Pancreas (tissue), 10 donors: ENCODE measurements around the gene PLEKHA4. TPM values are rescaled to one million over a fixed set of nuclear protein-coding genes. Genes with fewer than 3 reads are reported as not detected.
"Not testable (repeated sequence)": the region's sequence is repeated elsewhere in the genome, so short reads cannot be mapped to it uniquely, and the experiment has no call there.

Source experiments
- ATAC-seq, 4 donors: fragments of 200-7000 bp; cut with Tn5 transposase; one replicate each; pipeline versions ENCODE4 v1.8.0 to v1.9.1; 2020; ENCODE audit warnings: mild to moderate bottlenecking in 4 of 4, moderate library complexity in 4 of 4
- DNase-seq, 6 donors: peaks; one replicate each; pipeline ENCODE4 v3.0.0-alpha.2; 2020
- FAIRE-seq: peaks from 2 replicates; lab custom pipeline; 2012; peaks lifted over from hg19 to GRCh38; lab: Jason Lieb, UNC
- H3K27ac ChIP-seq, 4 donors: fragments of 200-600 bp; sonication (generic); 1 replicate in 3 of 4; 2 replicates in 1 of 4; pipeline versions ENCODE4 v1.5.0 to v1.8.0; 2020
- H3K27me3 ChIP-seq, 4 donors: fragments of 200-600 bp; one replicate each; pipeline ENCODE4 v1.8.0; 2021
- H3K36me3 ChIP-seq, 3 donors: fragments of 200-600 bp; sonication (generic) in 1 of 3; one replicate each; pipeline versions ENCODE4 v1.5.0 to v1.8.0; 2020 to 2021
- H3K4me1 ChIP-seq, 3 donors: fragments of 200-600 bp; one replicate each; pipeline ENCODE4 v1.8.0; 2021
- H3K4me3 ChIP-seq, 4 donors: fragments of 200-600 bp; sonication (generic) in 2 of 4; one replicate each; pipeline versions ENCODE4 v1.5.0 to v1.8.0; 2020 to 2021
- H3K9me3 ChIP-seq, 4 donors: fragments of 200-600 bp; one replicate each; pipeline ENCODE4 v1.8.0; 2021
- CTCF ChIP-seq, 4 donors: fragments of 200-600 bp; sonication (generic) in 3 of 4; IDR thresholded peaks; one replicate each; pipeline versions ENCODE4 v1.5.0 to v1.8.0; 2021; ENCODE audit warnings: antibody characterized with exemption in 4 of 4
- WGBS, 2 donors: extraction: QIAGEN DNeasy Blood & Tissue Kit; methylation state at CpG; one replicate each; pipeline ENCODE4 v1.1.7; 2013; 5-methylcytosine and 5-hydroxymethylcytosine counted together
- intact Hi-C, 3 donors: fragments of 100-400 bp; cut with DNase I; formaldehyde crosslinking; loops; one replicate each; pipeline versions ENCODE4 v1.11.1 to v1.14.2; 2022
- polyA plus RNA-seq, 2 donors: library from polyadenylated mRNA; stranded (reverse); fragments of 200-250 nt; gene quantifications; one replicate each; pipeline ENCODE4 v1.2.3, GENCODE V29; 2013
- total RNA-seq, 6 donors: library from RNA; stranded (reverse); fragmentation: NEBNext Ultra II Directional in 4 of 6; extraction: Animal tissue kit (Norgen Biotek cat#: 25700) in 4 of 6; gene quantifications; one replicate each; pipeline versions ENCODE4 v1.2.1 to v1.2.4, GENCODE V29; 2021 to 2023
- donor health status: healthy with polysubstance abuse.
- donor health status: DM: no; HTN: no; CAD: no; lungs with moderate emphysema.
- donor health status: DM: no; HTN: no; CAD: no.
- donor health status: control.
- donor health status: control.
- donor health status: Bipolar disorder and iron deficiency.
- donor health status: DM: yes; HTN: yes; CAD: no.
- donor health status: DM: no; HTN: no; CAD: no.
- donor health status: DM: no; HTN: no; CAD: no.
- donor health status: DM: yes; HTN: yes; CAD: no.

Gene PLEKHA4
- total and polyA plus RNA-seq, 8 donors: 5.9 to 28.3 (median 12.2) TPM

- ATAC-seq (no peak), FAIRE-seq (no peak)
These were observed 5.3 kb upstream of the PLEKHA4 start for GRCh38 chr19:48873476-48874302.

GRCh38 chr19:48872884-48873475, 4.6 kb upstream of the PLEKHA4 start:
- no peaks in the 10 kb centered on the region for H3K36me3 ChIP-seq
- DNase-seq (peak; percentile 72 to 87 (median 82)), ATAC-seq (peak; percentile 74 to 79 (median 76)), FAIRE-seq (no peak)
- peaks cover 0 to 25% (median 5%) of the 10 kb centered on the region in 3 donors for H3K4me1 ChIP-seq
- TF ChIP-seq CTCF (IDR thresholded peaks at IDR 0.05): no peak
- 12 to 17% methylated on average over 14 of the region's 14 CpGs for WGBS, 2 donors
- H3K27ac ChIP-seq: peak overlapping the region; percentile 94 to 100 (median 98)
- no peaks in the 10 kb centered on the region for H3K27me3 ChIP-seq
- intact Hi-C loops: loop anchor here in 1 of 3 donors (10.0 kb wide), 1 partner anchor 92 kb away; the partner anchor contains the start of gene FTL
- peak overlapping the region; percentile 76 to 87 (median 83) for H3K4me3 ChIP-seq
- H3K9me3 ChIP-seq: no peaks in the 10 kb centered on the region

More at GRCh38 chr19:48873476-48874302, 5.3 kb upstream of the PLEKHA4 start:
- Histone ChIP-seq H3K4me1 (peaks cover 0 to 25% (median 5%) of the 10 kb centered on the region in 3 donors), H3K4me3 (peak overlapping the region; percentile 76 to 87 (median 83)), H3K9me3 (no peaks in the 10 kb centered on the region), H3K36me3 (no peaks in the 10 kb centered on the region), H3K27me3 (no peaks in the 10 kb centered on the region), H3K27ac (peak overlapping the region; percentile 94 to 100 (median 98))
- peak in 2 of 6 donors; percentile 35 to 36 for DNase-seq
- intact Hi-C loops: loop anchor here in 1 of 3 donors (10.0 kb wide), 1 partner anchor 91 kb away; the partner anchor contains the start of gene FTL
- TF ChIP-seq CTCF (IDR thresholded peaks at IDR 0.05): no peak
- WGBS, 2 donors: 56 to 62% methylated on average over 14 of the region's 14 CpGs

DNA sequence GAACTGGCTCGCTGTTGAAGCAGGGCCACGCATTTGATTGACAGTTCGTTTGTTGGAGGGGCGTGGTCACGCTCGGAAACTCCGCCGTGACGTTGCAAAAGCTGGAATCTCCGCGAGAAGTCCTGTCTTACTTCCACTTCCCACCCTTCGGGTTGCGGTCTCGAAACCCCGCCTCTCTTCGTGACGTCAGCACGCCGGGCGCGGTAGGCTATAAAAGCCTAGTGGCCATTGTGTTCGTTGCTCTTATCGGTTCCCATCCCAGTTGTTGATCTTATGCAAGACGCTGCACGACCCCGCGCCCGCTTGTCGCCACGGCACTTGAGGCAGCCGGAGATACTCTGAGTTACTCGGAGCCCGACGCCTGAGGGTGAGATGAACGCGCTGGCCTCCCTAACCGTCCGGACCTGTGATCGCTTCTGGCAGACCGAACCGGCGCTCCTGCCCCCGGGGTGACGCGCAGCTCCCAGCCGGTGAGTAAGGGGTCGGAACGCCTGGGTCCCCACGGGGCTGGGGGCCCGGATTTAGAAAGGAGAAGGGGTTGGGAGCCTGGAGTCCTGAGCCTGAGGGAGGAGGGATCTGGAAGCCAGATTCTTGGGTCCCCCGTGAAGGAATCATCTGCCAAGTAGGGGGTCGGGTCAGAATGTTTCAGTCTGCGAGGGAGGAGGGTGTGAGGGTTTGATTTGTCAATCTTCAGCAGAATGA, 3.9 kb upstream of the PLEKHA4 start, which contains the start of gene PPP1R15A:
Gene PPP1R15A (plus strand): TSS at position 240 of the 702 bp plus-strand sequence. CDS start 813 bp downstream, outside the sequence.
- no peak for TF ChIP-seq CTCF (IDR thresholded peaks at IDR 0.05)
- WGBS, 2 donors: 0% methylated on average over 53 of the region's 53 CpGs
- FAIRE-seq (peak; percentile 75), ATAC-seq (peak; percentile 80 to 85 (median 82)), DNase-seq (peak; percentile 97 to 99 (median 98))
- peak within 1 kb of the TSS; percentile 94 to 100 (median 98) for H3K27ac ChIP-seq
- peaks cover 0 to 25% (median 5%) of the 10 kb centered on the region in 3 donors for H3K4me1 ChIP-seq
- H3K36me3 ChIP-seq: no peaks in the 10 kb centered on the region
- intact Hi-C loops: loop anchor here in 1 of 3 donors (10.0 kb wide), 1 partner anchor 92 kb away; the partner anchor contains the start of gene FTL
- H3K9me3 ChIP-seq: no peaks in the 10 kb centered on the region
- peak within 1 kb of the TSS; percentile 76 to 87 (median 83) for H3K4me3 ChIP-seq
- H3K27me3 ChIP-seq: no peaks in the 10 kb centered on the region

DNA sequence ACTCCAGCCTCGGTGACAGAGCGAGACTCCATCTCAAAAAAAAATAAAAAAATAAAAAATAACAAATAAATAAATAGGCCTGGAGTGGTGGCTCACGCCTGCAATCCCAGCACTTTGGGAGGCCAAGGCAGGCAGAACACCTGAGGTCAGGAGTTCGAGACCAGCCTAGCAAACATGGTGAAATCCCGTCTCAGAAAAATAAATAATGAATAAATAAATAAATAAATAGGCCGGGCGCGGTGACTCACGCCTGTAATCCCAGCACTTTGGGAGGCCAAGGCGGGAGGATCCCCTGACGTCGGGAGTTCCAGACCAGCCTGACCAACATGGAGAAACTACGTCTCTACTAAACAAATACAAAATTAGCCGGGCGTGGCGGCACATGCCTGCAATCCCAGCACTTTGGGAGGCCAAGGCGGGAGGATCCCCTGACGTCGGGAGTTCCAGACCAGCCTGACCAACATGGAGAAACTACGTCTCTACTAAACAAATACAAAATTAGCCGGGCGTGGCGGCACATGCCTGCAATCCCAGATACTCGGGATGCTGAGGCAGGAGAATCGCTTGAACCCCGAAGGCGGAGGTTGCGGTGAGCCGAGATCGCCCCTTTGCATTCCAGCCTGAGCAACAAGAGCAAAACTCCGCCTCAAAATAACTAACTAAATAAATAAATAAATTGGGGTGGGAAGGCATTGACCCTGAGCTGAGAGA, 3.2 kb upstream of the PLEKHA4 start:
- Histone ChIP-seq H3K4me1 (peaks cover 0 to 24% (median 5%) of the 10 kb centered on the region in 3 donors), H3K4me3 (peak overlapping the region in 3 of 4 donors; percentile 76 to 87 (median 85)), H3K27ac (peak overlapping the region in 3 of 4 donors; percentile 94 to 100 (median 99))
- ATAC-seq, DNase-seq, H3K9me3 ChIP-seq, FAIRE-seq, H3K27me3 ChIP-seq, H3K36me3 ChIP-seq: not testable (repeated sequence)
- WGBS, 2 donors: 64 to 67% methylated on average over 24 to 30 of the region's 31 CpGs
- intact Hi-C loops: loop anchor here in 1 of 3 donors (10.0 kb wide), 1 partner anchor 93 kb away; the partner anchor contains the start of gene FTL
